Cardiac muscle cell (in vitro differentiated cells and primary cell): ENCODE measurements around the gene PSMC6. TPM values are rescaled to one million over a fixed set of nuclear protein-coding genes. Genes with fewer than 3 reads are reported as not detected.

Source experiments
- DNase-seq, 2 donors: peaks; one replicate each; pipeline versions ENCODE4 v3.0.0 to v3.0.0-alpha.2; 2010 to 2017; ENCODE audit warnings: low read depth in 1 of 2, low spot score in 1 of 2
- H3K27ac ChIP-seq: fragments of 200-600 bp; sonication (generic); 2 replicates; pipeline ENCODE4 v1.5.1; 2016
- H3K27me3 ChIP-seq: fragments of 200-600 bp; sonication (generic); 2 replicates; pipeline ENCODE4 v1.6.0; 2016; ENCODE audit warnings: control low read depth
- H3K36me3 ChIP-seq: fragments of 200-600 bp; sonication (generic); 2 replicates; pipeline ENCODE4 v1.5.1; 2016; ENCODE audit warnings: control low read depth
- H3K4me1 ChIP-seq: fragments of 200-600 bp; sonication (generic); 2 replicates; pipeline ENCODE4 v1.8.1; 2017; ENCODE audit warnings: low read depth, mild to moderate bottlenecking, mixed run types
- H3K4me3 ChIP-seq: fragments of 200-600 bp; sonication (generic); 2 replicates; pipeline ENCODE4 v1.5.1; 2016; ENCODE audit warnings: mild to moderate bottlenecking
- H3K9me3 ChIP-seq: fragments of 200-600 bp; sonication (generic); 2 replicates; pipeline ENCODE4 v1.5.1; 2017; ENCODE audit warnings: low read depth, mild to moderate bottlenecking, control low read depth
- polyA plus RNA-seq: library from polyadenylated mRNA; unstranded; fragments of >200 nt; fragmentation: Nextera tagmentation; extraction: Ambion mirVana; gene quantifications from 2 replicates; pipeline ENCODE4 v1.2.1, GENCODE V29; 2016
- total RNA-seq: library from RNA; depleted of rRNA; stranded (reverse); fragments of >200 nt; gene quantifications from 2 replicates; pipeline ENCODE4 v1.2.3, GENCODE V29; 2016
- TF ChIP-seq, protein P1 (sequence below): IDR thresholded peaks from 2 replicates; pipeline ENCODE4 v1.5.1; 2012; ENCODE audit warnings: low read depth, mild to moderate bottlenecking, low read length

The PSMC6 gene
- 140 and 151 TPM in 2 replicates for total RNA-seq
- 135 and 161 TPM in 2 replicates for polyA plus RNA-seq

DNA sequence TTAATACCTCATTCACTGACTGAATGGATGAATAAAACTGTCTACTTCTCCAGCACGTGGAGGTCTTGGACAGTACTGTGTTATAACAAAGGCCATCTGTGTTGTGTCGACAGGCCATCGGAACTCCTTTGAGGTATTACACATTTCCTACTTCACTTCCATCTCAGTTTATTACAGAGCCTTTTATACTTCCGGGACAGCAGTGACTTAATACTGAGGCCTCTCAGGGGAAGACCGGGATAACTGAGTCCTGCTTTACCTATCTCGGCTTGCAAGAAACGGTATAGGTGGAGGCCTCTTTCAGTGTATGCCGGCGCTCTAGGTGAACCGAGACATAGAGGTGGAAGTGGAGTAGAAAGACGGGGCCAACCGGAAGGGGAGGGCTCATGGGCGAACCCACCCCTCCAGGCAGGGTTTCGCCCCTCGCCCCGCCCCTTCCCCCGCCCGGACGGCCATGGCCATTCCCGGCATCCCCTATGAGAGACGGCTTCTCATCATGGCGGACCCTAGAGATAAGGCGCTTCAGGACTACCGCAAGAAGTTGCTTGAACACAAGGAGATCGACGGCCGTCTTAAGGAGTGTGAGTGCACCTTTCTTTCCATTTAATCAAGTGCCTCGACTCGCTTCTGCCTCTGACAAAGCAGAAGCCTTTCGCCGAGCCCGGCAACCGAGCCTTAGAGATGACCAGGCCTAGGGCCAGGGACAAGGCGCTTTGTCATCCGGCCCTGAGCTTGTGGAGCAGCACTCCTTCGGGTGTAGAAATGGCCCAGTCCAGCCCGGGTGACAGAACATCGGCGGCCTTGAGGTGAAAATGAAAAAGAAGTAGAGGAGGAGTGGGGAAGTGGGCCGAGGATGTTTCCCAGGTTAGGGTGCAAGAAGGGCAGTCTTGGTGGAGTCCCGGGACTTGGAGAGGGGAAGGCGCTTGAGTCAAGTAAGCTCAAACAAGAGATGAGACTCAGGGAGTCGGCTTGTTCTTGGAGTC is at the start of gene PSMC6:
PSMC6 (plus strand) TSS at position 477 of the 983 bp plus-strand sequence; CDS start at position 497, 20 bp downstream.
- TF ChIP-seq, protein P1, sequence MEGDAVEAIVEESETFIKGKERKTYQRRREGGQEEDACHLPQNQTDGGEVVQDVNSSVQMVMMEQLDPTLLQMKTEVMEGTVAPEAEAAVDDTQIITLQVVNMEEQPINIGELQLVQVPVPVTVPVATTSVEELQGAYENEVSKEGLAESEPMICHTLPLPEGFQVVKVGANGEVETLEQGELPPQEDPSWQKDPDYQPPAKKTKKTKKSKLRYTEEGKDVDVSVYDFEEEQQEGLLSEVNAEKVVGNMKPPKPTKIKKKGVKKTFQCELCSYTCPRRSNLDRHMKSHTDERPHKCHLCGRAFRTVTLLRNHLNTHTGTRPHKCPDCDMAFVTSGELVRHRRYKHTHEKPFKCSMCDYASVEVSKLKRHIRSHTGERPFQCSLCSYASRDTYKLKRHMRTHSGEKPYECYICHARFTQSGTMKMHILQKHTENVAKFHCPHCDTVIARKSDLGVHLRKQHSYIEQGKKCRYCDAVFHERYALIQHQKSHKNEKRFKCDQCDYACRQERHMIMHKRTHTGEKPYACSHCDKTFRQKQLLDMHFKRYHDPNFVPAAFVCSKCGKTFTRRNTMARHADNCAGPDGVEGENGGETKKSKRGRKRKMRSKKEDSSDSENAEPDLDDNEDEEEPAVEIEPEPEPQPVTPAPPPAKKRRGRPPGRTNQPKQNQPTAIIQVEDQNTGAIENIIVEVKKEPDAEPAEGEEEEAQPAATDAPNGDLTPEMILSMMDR, result no peak
- Histone ChIP-seq H3K4me1 (peaks cover 9% of the 10 kb centered on the region), H3K27me3 (no peaks in the 10 kb centered on the region), H3K9me3 (no peaks in the 10 kb centered on the region), H3K4me3 (peak within 1 kb of the TSS; percentile 88), H3K27ac (peak within 1 kb of the TSS; percentile 92), H3K36me3 (peaks cover 34% of the 10 kb centered on the region)
- peak; percentile 93 to 95 for DNase-seq

DNA sequence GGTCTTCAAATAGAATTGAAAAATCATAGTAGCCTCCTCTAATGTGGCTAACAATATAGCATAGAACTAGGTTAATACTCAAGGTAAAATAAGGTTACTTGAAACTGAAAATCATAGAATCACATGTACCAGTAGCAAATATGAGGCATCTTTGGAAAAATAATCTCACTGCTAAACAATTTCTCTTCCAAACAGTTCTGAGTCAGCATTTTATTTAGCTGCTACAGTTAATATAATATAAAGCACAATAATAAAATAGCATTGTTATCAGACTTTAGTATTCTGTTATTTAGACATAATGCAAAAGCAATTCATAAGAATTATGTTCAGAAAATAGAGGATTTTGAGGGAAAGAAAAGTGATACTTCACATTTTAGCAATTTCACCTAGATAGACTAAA is 46.7 kb upstream of the PSMC6 start:
- Histone ChIP-seq H3K27me3 (no peaks in the 10 kb centered on the region), H3K36me3 (peaks cover 11% of the 10 kb centered on the region), H3K4me3 (no peak overlapping the region), H3K9me3 (no peaks in the 10 kb centered on the region), H3K4me1 (no peaks in the 10 kb centered on the region), H3K27ac (no peak overlapping the region)
- TF ChIP-seq, protein P1, result no peak
- DNase-seq, result no peak

DNA sequence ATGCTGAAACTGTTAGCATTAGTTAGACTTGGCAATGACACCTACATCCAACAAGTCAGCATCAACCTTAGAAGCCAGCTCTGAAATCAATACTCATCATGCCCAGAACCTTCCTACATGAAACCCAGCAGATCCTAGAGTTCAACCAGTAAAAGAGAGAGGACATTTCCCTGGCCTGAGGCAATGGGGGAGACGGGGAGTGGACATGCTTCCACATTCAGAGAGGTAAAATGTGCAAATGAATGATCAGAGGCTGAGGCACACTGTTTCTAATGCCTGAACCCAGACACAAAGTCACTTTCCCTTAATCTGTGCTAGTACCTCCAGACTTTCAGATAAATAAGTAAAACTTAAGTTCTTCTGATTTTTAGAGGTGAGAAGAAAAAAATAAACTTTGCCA is 46.2 kb upstream of the PSMC6 start:
- Histone ChIP-seq H3K27me3 (no peaks in the 10 kb centered on the region), H3K4me3 (no peak overlapping the region), H3K27ac (no peak overlapping the region), H3K9me3 (no peaks in the 10 kb centered on the region), H3K4me1 (no peaks in the 10 kb centered on the region), H3K36me3 (peaks cover 11% of the 10 kb centered on the region)
- TF ChIP-seq, protein P1, result no peak
- no peak for DNase-seq

GRCh38 chr14:52661314-52661713 is 45.7 kb upstream of the PSMC6 start:
- no peak for DNase-seq
- Histone ChIP-seq H3K4me1 (no peaks in the 10 kb centered on the region), H3K27me3 (no peaks in the 10 kb centered on the region), H3K36me3 (peaks cover 15% of the 10 kb centered on the region), H3K27ac (no peak overlapping the region), H3K4me3 (no peak overlapping the region), H3K9me3 (no peaks in the 10 kb centered on the region)
- TF ChIP-seq, protein P1, result no peak

DNA sequence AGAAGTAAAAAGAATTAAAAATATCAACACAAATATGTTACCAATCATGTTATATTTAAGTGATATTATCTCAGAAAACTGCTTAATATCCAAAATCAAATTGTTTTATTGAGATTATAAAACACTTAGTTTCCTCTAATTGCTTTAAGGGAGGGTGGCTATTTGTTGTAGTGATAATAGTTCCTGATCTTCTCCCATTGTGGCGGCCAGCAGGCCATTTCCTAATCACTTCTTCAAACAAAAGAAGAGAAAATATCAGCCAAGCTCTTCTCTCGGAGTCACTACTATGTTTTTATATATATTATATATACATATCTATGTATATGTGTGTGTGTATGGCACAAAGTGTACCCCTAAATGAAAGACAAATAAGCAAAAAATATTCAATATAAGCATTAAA is 43.1 kb upstream of the PSMC6 start:
- H3K4me3 ChIP-seq, result no peak overlapping the region
- H3K4me1 ChIP-seq, result no peaks in the 10 kb centered on the region
- no peaks in the 10 kb centered on the region for H3K9me3 ChIP-seq
- TF ChIP-seq, protein P1, result no peak
- no peak for DNase-seq
- H3K27ac ChIP-seq, result no peak overlapping the region
- H3K27me3 ChIP-seq, result no peaks in the 10 kb centered on the region
- peaks cover 13% of the 10 kb centered on the region for H3K36me3 ChIP-seq
